H1 (cell line): Measurements from ENCODE around the gene BCL11A. TPM values are rescaled to one million over a fixed set of nuclear protein-coding genes. Genes with fewer than 3 reads are reported as not detected.
"Not testable (repeated sequence)": the region's sequence is repeated elsewhere in the genome, so short reads cannot be mapped to it uniquely, and the experiment has no call there.

Experiments used
- CTCF ChIA-PET: fragments of 300-600 bp; sonication (Branson Sonifier 250); formaldehyde crosslinking; loops from one replicate; lab custom pipeline; 2021; ENCODE audit not compliant: partially characterized antibody; lab: Charles Lee
- POLR2A ChIA-PET: fragments of 300-600 bp; sonication (Branson Sonifier 250); formaldehyde crosslinking; loops from one replicate; lab custom pipeline; 2021; ENCODE audit warnings: inconsistent platforms; ENCODE audit not compliant: partially characterized antibody; lab: Charles Lee
- DNase-seq, 2 experiments: peaks; one replicate each; pipeline versions ENCODE4 v3.0.0 to v3.0.0-alpha.2; 2010 to 2022; ENCODE audit warnings: low spot score in 2 of 2, low read depth in 1 of 2, mixed read lengths in 1 of 2
- FAIRE-seq: peaks from 2 replicates; lab custom pipeline; 2011; peaks lifted over from hg19 to GRCh38; lab: Jason Lieb, UNC
- H2AFZ ChIP-seq: 2 replicates; pipeline ENCODE4 v1.8.1; 2012; ENCODE audit warnings: low read length, inconsistent platforms
- H2AK5ac ChIP-seq: 2 replicates; pipeline ENCODE4 v1.6.1; 2013; ENCODE audit warnings: low read depth, low read length
- H2BK120ac ChIP-seq: replicated peaks from 2 replicates; pipeline ENCODE3; 2013; ENCODE audit warnings: low read depth, low read length, inconsistent platforms
- H2BK12ac ChIP-seq: 2 replicates; pipeline ENCODE4 v1.6.1; 2013; ENCODE audit warnings: low read depth, low read length
- H2BK15ac ChIP-seq: 2 replicates; pipeline ENCODE4 v1.6.1; 2013; ENCODE audit warnings: low read length
- H2BK20ac ChIP-seq: 2 replicates; pipeline ENCODE4 v1.6.1; 2013; ENCODE audit warnings: low read length
- H2BK5ac ChIP-seq: 2 replicates; pipeline ENCODE4 v1.6.1; 2013; ENCODE audit warnings: low read depth, low read length
- H3K14ac ChIP-seq: 2 replicates; pipeline ENCODE4 v1.6.1; 2013; ENCODE audit warnings: inconsistent platforms; ENCODE audit not compliant: insufficient read length
- H3K18ac ChIP-seq: 2 replicates; pipeline ENCODE4 v1.6.1; 2013; ENCODE audit warnings: low read length; ENCODE audit errors: extremely low read depth
- H3K23ac ChIP-seq: 2 replicates; pipeline ENCODE4 v1.6.1; 2013; ENCODE audit warnings: inconsistent platforms; ENCODE audit not compliant: insufficient read length
- H3K23me2 ChIP-seq: 2 replicates; pipeline ENCODE4 v1.6.1; 2013; ENCODE audit warnings: low read depth, low read length
- H3K27ac ChIP-seq: 2 replicates; pipeline ENCODE4 v1.6.1; 2011; ENCODE audit warnings: low read depth, low read length, inconsistent platforms
- H3K27me3 ChIP-seq, 4 experiments: replicated peaks in 1 of 4; 1 replicate in 1 of 4; 2 replicates in 3 of 4; pipeline versions ENCODE4 v1.6.1 to v1.8.1; 2011 to 2013; ENCODE audit warnings: low read length in 3 of 4, mild to moderate bottlenecking in 3 of 4, inconsistent platforms in 2 of 4, mixed read lengths in 2 of 4, moderate library complexity in 1 of 4; ENCODE audit not compliant: control insufficient read depth in 3 of 4, insufficient read depth in 3 of 4; ENCODE audit errors: extremely low read depth in 1 of 4
- H3K36me3 ChIP-seq, 4 experiments: 2 replicates each; pipeline versions ENCODE4 v1.6.1 to v1.8.1; 2011 to 2013; ENCODE audit warnings: mild to moderate bottlenecking in 4 of 4, low read length in 3 of 4, moderate library complexity in 2 of 4, control low read depth in 1 of 4, inconsistent platforms in 1 of 4; ENCODE audit not compliant: insufficient read depth in 4 of 4, control insufficient read depth in 2 of 4
- H3K4ac ChIP-seq: replicated peaks from 2 replicates; pipeline ENCODE3; 2013; ENCODE audit warnings: low read length, low read depth, mixed read lengths, inconsistent platforms; ENCODE audit not compliant: insufficient read length
- H3K4me1 ChIP-seq, 4 experiments: replicated peaks in 1 of 4; 1 replicate in 1 of 4; 2 replicates in 3 of 4; pipeline versions ENCODE4 v1.6.1 to v1.8.1; 2011 to 2013; ENCODE audit warnings: low read length in 3 of 4, inconsistent platforms in 2 of 4, mixed read lengths in 1 of 4; ENCODE audit not compliant: insufficient read depth in 4 of 4, control insufficient read depth in 3 of 4
- H3K4me2 ChIP-seq, 2 experiments: 2 replicates each; pipeline versions ENCODE4 v1.6.1 to v1.8.1; 2011 to 2013; ENCODE audit warnings: low read depth in 2 of 2, low read length in 2 of 2, control low read depth in 1 of 2, inconsistent platforms in 1 of 2, mild to moderate bottlenecking in 1 of 2; ENCODE audit not compliant: insufficient read depth in 1 of 2
- H3K4me3 ChIP-seq, 4 experiments: fragments of 200-600, 300-600 bp in 1 of 4; sonication (generic), shearing (Covaris generic), sonication (Bioruptor Twin) in 1 of 4; 2 replicates each; pipeline versions ENCODE4 v1.5.1 to v1.8.1; 2011 to 2016; ENCODE audit warnings: low read length in 4 of 4, low read depth in 3 of 4, control low read depth in 2 of 4, inconsistent platforms in 2 of 4, mild to moderate bottlenecking in 2 of 4, mixed read lengths in 1 of 4, moderate library complexity in 1 of 4; ENCODE audit not compliant: insufficient read depth in 2 of 4; ENCODE audit errors: extremely low read depth in 1 of 4
- H3K56ac ChIP-seq: replicated peaks from 2 replicates; pipeline ENCODE3; 2013; ENCODE audit warnings: low read depth, mild to moderate bottlenecking, mixed read lengths, low read length, inconsistent platforms; ENCODE audit not compliant: insufficient read length
- H3K79me1 ChIP-seq: 2 replicates; pipeline ENCODE4 v1.6.1; 2013; ENCODE audit warnings: low read depth, low read length, control low read depth
- H3K79me2 ChIP-seq, 2 experiments: 2 replicates each; pipeline versions ENCODE4 v1.6.1 to v1.8.1; 2012 to 2013; ENCODE audit warnings: low read length in 2 of 2, mild to moderate bottlenecking in 2 of 2, inconsistent platforms in 1 of 2; ENCODE audit not compliant: insufficient read depth in 2 of 2, control insufficient read depth in 1 of 2
- H3K9ac ChIP-seq, 4 experiments: replicated peaks in 1 of 4; 1 replicate in 1 of 4; 2 replicates in 3 of 4; pipeline versions ENCODE4 v1.6.1 to v1.8.1; 2011 to 2013; ENCODE audit warnings: low read depth in 3 of 4, low read length in 3 of 4, control low read depth in 2 of 4, mild to moderate bottlenecking in 2 of 4, moderate library complexity in 2 of 4, inconsistent platforms in 1 of 4; ENCODE audit errors: extremely low read depth in 1 of 4
- H3K9me3 ChIP-seq, 2 experiments: 2 replicates each; pipeline versions ENCODE4 v1.6.1 to v1.8.1; 2012 to 2013; ENCODE audit warnings: mild to moderate bottlenecking in 2 of 2, moderate library complexity in 2 of 2, control low read depth in 1 of 2, inconsistent platforms in 1 of 2, low read depth in 1 of 2, low read length in 1 of 2, mixed read lengths in 1 of 2; ENCODE audit not compliant: insufficient read depth in 2 of 2
- H4K20me1 ChIP-seq, 2 experiments: replicated peaks in 1 of 2; 2 replicates each; pipeline versions ENCODE3 to v1.8.1; 2011 to 2013; ENCODE audit warnings: inconsistent platforms in 2 of 2, low read length in 2 of 2, mild to moderate bottlenecking in 1 of 2; ENCODE audit not compliant: insufficient read depth in 2 of 2, control insufficient read depth in 1 of 2
- H4K5ac ChIP-seq: 2 replicates; pipeline ENCODE4 v1.6.1; 2013; ENCODE audit warnings: low read length, low read depth, mixed read lengths, inconsistent platforms; ENCODE audit not compliant: insufficient read length
- H4K8ac ChIP-seq: 2 replicates; pipeline ENCODE4 v1.8.0; 2013; ENCODE audit warnings: mild to moderate bottlenecking, moderate library complexity, low read length, inconsistent platforms; ENCODE audit not compliant: insufficient read depth; ENCODE audit errors: extremely low read depth
- H4K91ac ChIP-seq: replicated peaks from 2 replicates; pipeline ENCODE3; 2013; ENCODE audit warnings: low read length, mixed read lengths, inconsistent platforms; ENCODE audit not compliant: insufficient read length
- WGBS, 2 experiments: shearing (Covaris generic) in 1 of 2; methylation state at CpG; one replicate each; pipeline versions ENCODE4 v1.1.6 to v1.1.7; 2013 to 2015; ENCODE audit warnings: low lambda C conversion rate in 2 of 2, mixed read lengths in 2 of 2, inconsistent platforms in 1 of 2, low coverage in 1 of 2, missing lambda C conversion rate in 1 of 2; ENCODE audit not compliant: insufficient replicate concordance in 2 of 2, insufficient coverage in 1 of 2, insufficient read length in 1 of 2; ENCODE audit errors: extremely low coverage in 1 of 2, missing lambda C conversion rate in 1 of 2; 5-methylcytosine and 5-hydroxymethylcytosine counted together
- polyA plus RNA-seq, 7 experiments: library from polyadenylated mRNA; depleted of rRNA in 3 of 7; stranded (reverse) in 5 of 7; unstranded in 2 of 7; fragments of >200 nt in 5 of 7; fragments of 200-250 nt in 2 of 7; gene quantifications; 1 replicate in 5 of 7; 2 replicates in 1 of 7; 4 replicates in 1 of 7; pipeline versions ENCODE4 v1.2.1 to v1.2.3, GENCODE V29; 2011 to 2013; ENCODE audit warnings: missing spikeins in 2 of 7, mixed read lengths in 2 of 7
- total RNA-seq: library from RNA; stranded (reverse); fragmentation: NEBNext Ultra II Directional; extraction: Animal tissue kit (Norgen Biotek cat#: 25700); gene quantifications from 2 replicates; pipeline ENCODE4 v1.2.1, GENCODE V29; 2021

BCL11A gene
- total and polyA plus RNA-seq, 2 of the 8 experiments (the other 6 are each of a cell fraction or from before 2014, with no cell fraction given): 11.9 to 59.3 TPM

- Histone ChIP-seq H3K4me2 (peak overlapping the region; percentile 13 to 45; a peak in 3 of 4 replicates), H2BK120ac (peak overlapping the region; percentile 25), H2BK20ac (0 out of 2 replicates have a peak overlapping the region, but pooled peaks have one; percentile 29), H2BK12ac (0 out of 2 replicates have a peak overlapping the region, but pooled peaks have one; percentile 5), H3K18ac (peak overlapping the region; percentile 40), H3K4me1 (peaks cover 0 to 14% (median 6%) of the 10 kb centered on the region in 4 experiments; a peak in 4 of 7 replicates), H4K91ac (peak overlapping the region; percentile 17), H2BK5ac (peak overlapping the region; percentile 47; the same call in 1 of the 2 replicates)
- H3K27me3 ChIP-seq, H4K5ac ChIP-seq, H2BK15ac ChIP-seq, H3K36me3 ChIP-seq, H4K8ac ChIP-seq, H4K20me1 ChIP-seq, H3K79me1 ChIP-seq, H2AFZ ChIP-seq, H3K23ac ChIP-seq, H3K23me2 ChIP-seq, H2AK5ac ChIP-seq, POLR2A ChIA-PET, H3K9ac ChIP-seq, H3K79me2 ChIP-seq, FAIRE-seq, H3K27ac ChIP-seq, H3K4me3 ChIP-seq, H3K9me3 ChIP-seq, H3K14ac ChIP-seq, H3K4ac ChIP-seq, CTCF ChIA-PET, H3K56ac ChIP-seq, DNase-seq: not testable (repeated sequence)
- 83% methylated on average over 1 of the region's 1 CpG; no CpG with 5 or more reads in 1 of the 2 experiments for WGBS, 2 experiments
These were observed 136.2 kb downstream of the BCL11A start for GRCh38 chr2:60417210-60417609.
